GM06990 (cell line): ENCODE data around the gene PLEKHD1.

Experiments used
- DNase-seq: peaks from one replicate; pipeline ENCODE4 v3.0.0-alpha.2; 2011; ENCODE audit not compliant: insufficient read length; ENCODE audit errors: extremely low read depth
- H3K27me3 ChIP-seq: replicated peaks from 2 replicates; pipeline ENCODE4 v1.6.0; 2011; ENCODE audit warnings: low read length; ENCODE audit not compliant: control insufficient read depth, insufficient read depth
- H3K36me3 ChIP-seq: 2 replicates; pipeline ENCODE4 v1.5.1; 2011; ENCODE audit warnings: low read length; ENCODE audit not compliant: control insufficient read depth, insufficient read depth
- H3K4me3 ChIP-seq: replicated peaks from 2 replicates; pipeline ENCODE4 v1.5.1; 2011; ENCODE audit warnings: low read depth, mild to moderate bottlenecking, control low read depth, low read length
- TF ChIP-seq, protein P1 (sequence below): IDR thresholded peaks from 2 replicates; pipeline ENCODE4 v1.5.1; 2011; ENCODE audit warnings: low read length, control low read depth, mild to moderate bottlenecking, inconsistent platforms; ENCODE audit not compliant: insufficient read depth, poor library complexity, severe bottlenecking

The PLEKHD1 gene

DNA sequence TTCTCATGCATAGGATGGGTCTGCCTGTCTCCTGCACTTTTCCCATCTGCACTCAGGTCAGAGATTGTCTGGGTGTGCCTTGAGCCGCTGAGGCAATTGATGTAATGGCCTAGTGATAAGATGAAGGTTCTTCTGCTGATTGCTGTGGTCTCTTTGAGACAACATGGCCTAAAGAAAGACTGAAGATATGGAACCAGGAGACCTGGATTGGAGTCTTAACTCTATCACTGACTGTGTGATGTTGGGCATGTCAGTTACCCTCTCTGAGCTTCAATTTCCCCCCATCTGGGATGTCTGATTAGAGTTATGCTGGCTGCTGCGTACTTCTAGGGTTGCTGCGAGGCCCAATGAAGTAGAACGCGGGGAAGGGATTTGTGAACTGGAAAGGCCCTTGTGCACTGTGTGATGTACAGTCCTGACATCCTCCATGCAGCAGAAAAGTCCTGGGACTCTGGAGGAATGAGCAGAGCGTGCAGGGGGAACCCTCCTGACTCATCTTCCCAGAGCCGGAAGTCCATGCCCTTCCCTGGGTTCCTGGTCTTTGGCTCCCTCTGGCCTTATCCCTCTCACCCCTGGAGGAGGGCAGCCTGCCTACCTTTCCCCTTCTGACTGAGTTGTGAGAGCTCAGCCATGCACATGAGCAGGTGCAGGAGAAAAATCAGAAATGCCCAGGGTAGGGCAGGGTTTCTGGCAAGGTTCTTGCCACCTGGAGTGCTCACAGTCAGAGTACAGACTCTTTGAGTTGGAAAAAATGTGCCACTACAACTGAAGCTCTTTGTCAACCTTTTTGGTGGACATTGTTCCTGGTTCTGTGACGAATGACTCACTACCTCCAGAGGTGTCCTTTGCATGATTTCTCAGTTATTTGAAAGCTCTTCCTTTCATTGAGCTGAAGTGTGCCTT lies 21.1 kb downstream of the PLEKHD1 start:
- TF ChIP-seq, protein P1, sequence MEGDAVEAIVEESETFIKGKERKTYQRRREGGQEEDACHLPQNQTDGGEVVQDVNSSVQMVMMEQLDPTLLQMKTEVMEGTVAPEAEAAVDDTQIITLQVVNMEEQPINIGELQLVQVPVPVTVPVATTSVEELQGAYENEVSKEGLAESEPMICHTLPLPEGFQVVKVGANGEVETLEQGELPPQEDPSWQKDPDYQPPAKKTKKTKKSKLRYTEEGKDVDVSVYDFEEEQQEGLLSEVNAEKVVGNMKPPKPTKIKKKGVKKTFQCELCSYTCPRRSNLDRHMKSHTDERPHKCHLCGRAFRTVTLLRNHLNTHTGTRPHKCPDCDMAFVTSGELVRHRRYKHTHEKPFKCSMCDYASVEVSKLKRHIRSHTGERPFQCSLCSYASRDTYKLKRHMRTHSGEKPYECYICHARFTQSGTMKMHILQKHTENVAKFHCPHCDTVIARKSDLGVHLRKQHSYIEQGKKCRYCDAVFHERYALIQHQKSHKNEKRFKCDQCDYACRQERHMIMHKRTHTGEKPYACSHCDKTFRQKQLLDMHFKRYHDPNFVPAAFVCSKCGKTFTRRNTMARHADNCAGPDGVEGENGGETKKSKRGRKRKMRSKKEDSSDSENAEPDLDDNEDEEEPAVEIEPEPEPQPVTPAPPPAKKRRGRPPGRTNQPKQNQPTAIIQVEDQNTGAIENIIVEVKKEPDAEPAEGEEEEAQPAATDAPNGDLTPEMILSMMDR: no peak
- H3K27me3 ChIP-seq: no peaks in the 10 kb centered on the region; the same call in 1 of the 2 replicates

DNA sequence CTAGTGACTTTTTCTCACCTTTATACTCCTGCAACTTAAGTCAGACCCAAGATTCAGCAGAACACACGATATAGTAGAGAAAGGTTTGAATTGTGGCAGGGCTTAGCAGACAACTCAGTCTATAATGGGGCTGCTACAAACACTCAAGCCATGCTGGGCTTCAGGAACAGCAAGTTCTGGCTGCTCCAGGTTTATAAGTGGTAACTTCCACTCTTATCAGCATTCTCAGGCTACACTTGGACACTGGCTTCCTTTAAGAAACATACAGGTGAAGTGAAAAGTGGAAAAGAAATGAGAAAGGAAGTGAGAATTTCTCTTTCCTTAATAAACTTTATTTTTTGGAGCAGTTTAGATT lies 21.7 kb downstream of the PLEKHD1 start:
- Histone ChIP-seq H3K36me3 (no peaks in the 10 kb centered on the region), H3K27me3 (no peaks in the 10 kb centered on the region; the same call in 1 of the 2 replicates), H3K4me3 (no peak overlapping the region)
- no peak for DNase-seq
- TF ChIP-seq, protein P1: no peak

More for the DNA sequence above, 21.1 kb downstream of the PLEKHD1 start:
- no peaks in the 10 kb centered on the region for H3K36me3 ChIP-seq
- no peak for DNase-seq
- no peak overlapping the region for H3K4me3 ChIP-seq

DNA sequence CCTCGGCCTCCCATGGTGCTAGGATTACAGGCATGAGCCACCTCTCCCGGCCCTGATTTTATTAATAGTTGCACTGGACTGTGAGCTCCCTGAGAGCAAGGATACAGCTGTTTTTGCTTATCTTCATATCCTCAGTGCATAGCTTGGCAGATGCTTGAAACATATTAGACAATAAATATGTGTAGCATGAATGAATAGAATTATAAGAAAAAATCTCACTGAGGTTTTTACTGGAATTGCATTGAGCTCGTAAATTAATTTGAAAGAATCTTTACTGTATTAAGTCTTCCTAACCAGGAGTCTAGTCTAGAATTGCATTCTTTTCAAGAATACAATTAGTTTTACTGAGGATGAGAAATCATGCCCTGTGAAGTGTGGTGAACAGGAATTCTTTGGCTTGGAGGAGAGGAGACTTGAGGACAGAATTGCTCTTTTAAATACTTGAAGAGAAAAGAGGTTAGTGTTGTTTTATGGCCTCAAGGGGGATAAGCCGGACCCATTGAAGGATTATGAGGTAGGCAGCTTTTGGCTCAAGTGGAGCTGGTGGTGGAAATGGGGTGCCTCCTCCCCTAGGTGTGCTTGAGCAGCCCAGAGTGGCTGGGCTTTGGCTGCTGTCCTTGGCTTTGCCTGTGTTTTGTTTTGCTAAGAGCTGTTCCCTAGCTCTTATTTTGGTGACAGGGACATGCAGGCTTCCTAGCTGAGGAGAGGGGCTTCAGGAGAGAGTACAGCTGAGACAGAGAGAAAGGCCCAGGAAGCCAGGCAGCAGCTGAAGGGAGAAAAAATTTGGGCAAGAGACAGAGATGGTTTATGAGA lies 34.0 kb downstream of the PLEKHD1 start:
- H3K27me3 ChIP-seq: no peaks in the 10 kb centered on the region; the same call in 1 of the 2 replicates
- no peak for DNase-seq
- TF ChIP-seq, protein P1: no peak
- H3K4me3 ChIP-seq: no peak overlapping the region
- no peaks in the 10 kb centered on the region for H3K36me3 ChIP-seq

DNA sequence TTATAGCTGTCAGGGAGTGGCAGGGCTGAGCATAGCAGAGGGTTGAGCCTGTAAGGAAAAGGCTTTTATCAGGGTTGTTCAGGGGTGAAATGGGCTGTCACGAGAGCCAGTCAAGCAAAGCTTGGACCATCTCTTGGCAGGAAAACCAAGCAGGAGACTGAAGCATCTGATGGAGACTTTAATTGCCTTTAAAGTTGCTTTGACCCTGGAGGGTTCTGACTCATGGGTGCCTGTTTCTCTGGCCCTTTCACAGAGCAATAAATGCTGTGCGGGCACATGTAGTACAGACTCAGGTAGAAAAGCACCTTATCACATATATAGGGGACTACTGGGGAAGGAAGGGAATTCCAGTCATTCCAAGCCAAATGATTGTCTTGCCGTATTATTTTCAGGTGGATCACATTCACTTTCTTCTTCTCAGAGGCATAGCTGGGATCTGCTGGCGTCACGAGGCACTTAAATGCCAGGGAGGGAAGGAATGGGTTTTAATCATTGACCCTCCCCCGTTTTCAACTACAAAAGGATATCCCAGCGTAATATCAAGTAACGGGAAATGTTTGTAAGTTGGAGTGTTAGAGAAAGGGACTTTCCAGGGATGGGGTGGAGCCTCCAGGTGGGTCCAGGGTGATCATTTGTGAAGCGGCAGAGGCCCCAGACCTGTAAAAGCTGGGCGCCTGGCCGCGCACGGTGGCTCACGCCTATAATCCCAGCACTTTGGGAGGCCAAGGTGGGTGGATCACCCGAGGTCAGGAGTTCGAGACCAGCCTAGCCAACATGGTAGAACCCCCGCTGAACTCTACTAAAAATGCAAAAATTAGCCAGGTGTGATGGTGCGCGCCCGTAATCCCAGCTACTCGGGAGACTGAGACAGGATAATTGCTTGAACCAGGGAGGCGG lies 34.9 kb downstream of the PLEKHD1 start:
- no peaks in the 10 kb centered on the region for H3K36me3 ChIP-seq
- H3K27me3 ChIP-seq: no peaks in the 10 kb centered on the region; the same call in 1 of the 2 replicates
- TF ChIP-seq, protein P1: no peak
- no peak for DNase-seq
- H3K4me3 ChIP-seq: no peak overlapping the region

DNA sequence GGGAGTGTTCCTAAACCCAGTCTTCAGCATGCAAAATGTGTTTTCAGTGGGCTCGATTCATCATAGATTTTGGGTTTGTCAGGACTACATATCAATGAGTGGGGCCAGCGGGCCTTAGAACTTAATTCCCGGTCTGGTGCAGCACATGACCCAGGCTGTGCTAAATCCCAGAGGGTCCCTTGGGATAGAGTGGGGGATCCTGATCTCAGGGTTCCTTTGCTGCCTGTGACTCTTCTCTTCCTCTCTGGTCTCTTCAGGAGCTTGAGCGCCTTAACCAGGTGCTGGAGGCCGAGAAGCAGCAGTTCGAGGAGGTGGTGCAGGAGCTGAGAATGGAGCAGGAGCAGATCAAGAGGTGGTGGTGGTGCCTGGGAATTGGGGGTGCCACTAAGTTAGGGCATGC lies 37.5 kb downstream of the PLEKHD1 start:
- no peak for DNase-seq
- no peak overlapping the region for H3K4me3 ChIP-seq
- no peaks in the 10 kb centered on the region for H3K36me3 ChIP-seq
- H3K27me3 ChIP-seq: peaks cover 2% of the 10 kb centered on the region
- TF ChIP-seq, protein P1: no peak
